H1 (cell line): Measurements from ENCODE around the gene DHX58. TPM values are rescaled to one million over a fixed set of nuclear protein-coding genes. Genes with fewer than 3 reads are reported as not detected.

ENCODE experiments used
- CTCF ChIA-PET: fragments of 300-600 bp; sonication (Branson Sonifier 250); formaldehyde crosslinking; loops from one replicate; lab custom pipeline; 2021; ENCODE audit not compliant: partially characterized antibody; lab: Charles Lee
- POLR2A ChIA-PET: fragments of 300-600 bp; sonication (Branson Sonifier 250); formaldehyde crosslinking; loops from one replicate; lab custom pipeline; 2021; ENCODE audit warnings: inconsistent platforms; ENCODE audit not compliant: partially characterized antibody; lab: Charles Lee
- DNase-seq, 2 experiments: peaks; one replicate each; pipeline versions ENCODE4 v3.0.0 to v3.0.0-alpha.2; 2010 to 2022; ENCODE audit warnings: low spot score in 2 of 2, low read depth in 1 of 2, mixed read lengths in 1 of 2
- FAIRE-seq: peaks from 2 replicates; lab custom pipeline; 2011; peaks lifted over from hg19 to GRCh38; lab: Jason Lieb, UNC
- H2AFZ ChIP-seq: 2 replicates; pipeline ENCODE4 v1.8.1; 2012; ENCODE audit warnings: low read length, inconsistent platforms
- H2AK5ac ChIP-seq: 2 replicates; pipeline ENCODE4 v1.6.1; 2013; ENCODE audit warnings: low read depth, low read length
- H2BK120ac ChIP-seq: replicated peaks from 2 replicates; pipeline ENCODE3; 2013; ENCODE audit warnings: low read depth, low read length, inconsistent platforms
- H2BK12ac ChIP-seq: 2 replicates; pipeline ENCODE4 v1.6.1; 2013; ENCODE audit warnings: low read depth, low read length
- H2BK15ac ChIP-seq: 2 replicates; pipeline ENCODE4 v1.6.1; 2013; ENCODE audit warnings: low read length
- H2BK20ac ChIP-seq: 2 replicates; pipeline ENCODE4 v1.6.1; 2013; ENCODE audit warnings: low read length
- H2BK5ac ChIP-seq: 2 replicates; pipeline ENCODE4 v1.6.1; 2013; ENCODE audit warnings: low read depth, low read length
- H3K14ac ChIP-seq: 2 replicates; pipeline ENCODE4 v1.6.1; 2013; ENCODE audit warnings: inconsistent platforms; ENCODE audit not compliant: insufficient read length
- H3K18ac ChIP-seq: 2 replicates; pipeline ENCODE4 v1.6.1; 2013; ENCODE audit warnings: low read length; ENCODE audit errors: extremely low read depth
- H3K23ac ChIP-seq: 2 replicates; pipeline ENCODE4 v1.6.1; 2013; ENCODE audit warnings: inconsistent platforms; ENCODE audit not compliant: insufficient read length
- H3K23me2 ChIP-seq: 2 replicates; pipeline ENCODE4 v1.6.1; 2013; ENCODE audit warnings: low read depth, low read length
- H3K27ac ChIP-seq: 2 replicates; pipeline ENCODE4 v1.6.1; 2011; ENCODE audit warnings: low read depth, low read length, inconsistent platforms
- H3K27me3 ChIP-seq, 4 experiments: replicated peaks in 1 of 4; 1 replicate in 1 of 4; 2 replicates in 3 of 4; pipeline versions ENCODE4 v1.6.1 to v1.8.1; 2011 to 2013; ENCODE audit warnings: low read length in 3 of 4, mild to moderate bottlenecking in 3 of 4, inconsistent platforms in 2 of 4, mixed read lengths in 2 of 4, moderate library complexity in 1 of 4; ENCODE audit not compliant: control insufficient read depth in 3 of 4, insufficient read depth in 3 of 4; ENCODE audit errors: extremely low read depth in 1 of 4
- H3K36me3 ChIP-seq, 4 experiments: 2 replicates each; pipeline versions ENCODE4 v1.6.1 to v1.8.1; 2011 to 2013; ENCODE audit warnings: mild to moderate bottlenecking in 4 of 4, low read length in 3 of 4, moderate library complexity in 2 of 4, control low read depth in 1 of 4, inconsistent platforms in 1 of 4; ENCODE audit not compliant: insufficient read depth in 4 of 4, control insufficient read depth in 2 of 4
- H3K4ac ChIP-seq: replicated peaks from 2 replicates; pipeline ENCODE3; 2013; ENCODE audit warnings: low read length, low read depth, mixed read lengths, inconsistent platforms; ENCODE audit not compliant: insufficient read length
- H3K4me1 ChIP-seq, 4 experiments: replicated peaks in 1 of 4; 1 replicate in 1 of 4; 2 replicates in 3 of 4; pipeline versions ENCODE4 v1.6.1 to v1.8.1; 2011 to 2013; ENCODE audit warnings: low read length in 3 of 4, inconsistent platforms in 2 of 4, mixed read lengths in 1 of 4; ENCODE audit not compliant: insufficient read depth in 4 of 4, control insufficient read depth in 3 of 4
- H3K4me2 ChIP-seq, 2 experiments: 2 replicates each; pipeline versions ENCODE4 v1.6.1 to v1.8.1; 2011 to 2013; ENCODE audit warnings: low read depth in 2 of 2, low read length in 2 of 2, control low read depth in 1 of 2, inconsistent platforms in 1 of 2, mild to moderate bottlenecking in 1 of 2; ENCODE audit not compliant: insufficient read depth in 1 of 2
- H3K4me3 ChIP-seq, 4 experiments: fragments of 200-600, 300-600 bp in 1 of 4; sonication (generic), shearing (Covaris generic), sonication (Bioruptor Twin) in 1 of 4; 2 replicates each; pipeline versions ENCODE4 v1.5.1 to v1.8.1; 2011 to 2016; ENCODE audit warnings: low read length in 4 of 4, low read depth in 3 of 4, control low read depth in 2 of 4, inconsistent platforms in 2 of 4, mild to moderate bottlenecking in 2 of 4, mixed read lengths in 1 of 4, moderate library complexity in 1 of 4; ENCODE audit not compliant: insufficient read depth in 2 of 4; ENCODE audit errors: extremely low read depth in 1 of 4
- H3K56ac ChIP-seq: replicated peaks from 2 replicates; pipeline ENCODE3; 2013; ENCODE audit warnings: low read depth, mild to moderate bottlenecking, mixed read lengths, low read length, inconsistent platforms; ENCODE audit not compliant: insufficient read length
- H3K79me1 ChIP-seq: 2 replicates; pipeline ENCODE4 v1.6.1; 2013; ENCODE audit warnings: low read depth, low read length, control low read depth
- H3K79me2 ChIP-seq, 2 experiments: 2 replicates each; pipeline versions ENCODE4 v1.6.1 to v1.8.1; 2012 to 2013; ENCODE audit warnings: low read length in 2 of 2, mild to moderate bottlenecking in 2 of 2, inconsistent platforms in 1 of 2; ENCODE audit not compliant: insufficient read depth in 2 of 2, control insufficient read depth in 1 of 2
- H3K9ac ChIP-seq, 4 experiments: replicated peaks in 1 of 4; 1 replicate in 1 of 4; 2 replicates in 3 of 4; pipeline versions ENCODE4 v1.6.1 to v1.8.1; 2011 to 2013; ENCODE audit warnings: low read depth in 3 of 4, low read length in 3 of 4, control low read depth in 2 of 4, mild to moderate bottlenecking in 2 of 4, moderate library complexity in 2 of 4, inconsistent platforms in 1 of 4; ENCODE audit errors: extremely low read depth in 1 of 4
- H3K9me3 ChIP-seq, 2 experiments: 2 replicates each; pipeline versions ENCODE4 v1.6.1 to v1.8.1; 2012 to 2013; ENCODE audit warnings: mild to moderate bottlenecking in 2 of 2, moderate library complexity in 2 of 2, control low read depth in 1 of 2, inconsistent platforms in 1 of 2, low read depth in 1 of 2, low read length in 1 of 2, mixed read lengths in 1 of 2; ENCODE audit not compliant: insufficient read depth in 2 of 2
- H4K20me1 ChIP-seq, 2 experiments: replicated peaks in 1 of 2; 2 replicates each; pipeline versions ENCODE3 to v1.8.1; 2011 to 2013; ENCODE audit warnings: inconsistent platforms in 2 of 2, low read length in 2 of 2, mild to moderate bottlenecking in 1 of 2; ENCODE audit not compliant: insufficient read depth in 2 of 2, control insufficient read depth in 1 of 2
- H4K5ac ChIP-seq: 2 replicates; pipeline ENCODE4 v1.6.1; 2013; ENCODE audit warnings: low read length, low read depth, mixed read lengths, inconsistent platforms; ENCODE audit not compliant: insufficient read length
- H4K8ac ChIP-seq: 2 replicates; pipeline ENCODE4 v1.8.0; 2013; ENCODE audit warnings: mild to moderate bottlenecking, moderate library complexity, low read length, inconsistent platforms; ENCODE audit not compliant: insufficient read depth; ENCODE audit errors: extremely low read depth
- H4K91ac ChIP-seq: replicated peaks from 2 replicates; pipeline ENCODE3; 2013; ENCODE audit warnings: low read length, mixed read lengths, inconsistent platforms; ENCODE audit not compliant: insufficient read length
- TCF12 ChIP-seq: IDR thresholded peaks from 2 replicates; pipeline ENCODE4 v1.6.1; 2011; ENCODE audit warnings: low read depth, mild to moderate bottlenecking, low read length
- WGBS, 2 experiments: shearing (Covaris generic) in 1 of 2; methylation state at CpG; one replicate each; pipeline versions ENCODE4 v1.1.6 to v1.1.7; 2013 to 2015; ENCODE audit warnings: low lambda C conversion rate in 2 of 2, mixed read lengths in 2 of 2, inconsistent platforms in 1 of 2, low coverage in 1 of 2, missing lambda C conversion rate in 1 of 2; ENCODE audit not compliant: insufficient replicate concordance in 2 of 2, insufficient coverage in 1 of 2, insufficient read length in 1 of 2; ENCODE audit errors: extremely low coverage in 1 of 2, missing lambda C conversion rate in 1 of 2; 5-methylcytosine and 5-hydroxymethylcytosine counted together
- polyA plus RNA-seq, 7 experiments: library from polyadenylated mRNA; depleted of rRNA in 3 of 7; stranded (reverse) in 5 of 7; unstranded in 2 of 7; fragments of >200 nt in 5 of 7; fragments of 200-250 nt in 2 of 7; gene quantifications; 1 replicate in 5 of 7; 2 replicates in 1 of 7; 4 replicates in 1 of 7; pipeline versions ENCODE4 v1.2.1 to v1.2.3, GENCODE V29; 2011 to 2013; ENCODE audit warnings: missing spikeins in 2 of 7, mixed read lengths in 2 of 7
- total RNA-seq: library from RNA; stranded (reverse); fragmentation: NEBNext Ultra II Directional; extraction: Animal tissue kit (Norgen Biotek cat#: 25700); gene quantifications from 2 replicates; pipeline ENCODE4 v1.2.1, GENCODE V29; 2021

DHX58 gene
- total and polyA plus RNA-seq, 2 of the 8 experiments (the other 6 are each of a cell fraction or from before 2014, with no cell fraction given), result 5.6 to 9.9 TPM

- H2BK12ac ChIP-seq, result no peak overlapping the region
- no peak for DNase-seq
- no peak overlapping the region for H3K18ac ChIP-seq
- ChIA-PET CTCF (interaction anchor here (0.6 to 39.4 kb wide), 20 partner anchors 14 to 159 kb away, joined by 3 to 1084 read pairs (median 9); partner anchors contain the start of genes DNAJC7, KCNH4, NKIRAS2 and ZNF385C), POLR2A (interaction anchor here (0.6 to 1.0 kb wide), 3 partner anchors 97 to 739 kb away, joined by 3 to 4 read pairs (median 3); no protein-coding TSS in a partner anchor)
- H3K4ac ChIP-seq, result no peak overlapping the region
- no peak overlapping the region for H3K14ac ChIP-seq
- H3K9me3 ChIP-seq, result no peaks in the 10 kb centered on the region
- peaks cover 3 to 20% (median 5%) of the 10 kb centered on the region in 4 experiments; a peak in 6 of 8 replicates for H3K36me3 ChIP-seq
- H4K91ac ChIP-seq, result no peak overlapping the region
- no peak overlapping the region for H4K5ac ChIP-seq
- H4K8ac ChIP-seq, result no peak overlapping the region
- no peaks in the 10 kb centered on the region; a peak in 2 of 7 replicates for H3K27me3 ChIP-seq
- no peak overlapping the region for H2BK15ac ChIP-seq
- peaks cover 0 to 16% (median 13%) of the 10 kb centered on the region in 4 experiments; a peak in 6 of 7 replicates for H3K4me1 ChIP-seq
- H3K27ac ChIP-seq, result no peak overlapping the region
- WGBS, 2 experiments, result 90% methylated on average over 4 of the region's 4 CpGs; no CpG with 5 or more reads in 1 of the 2 experiments
- no peak for FAIRE-seq
- H4K20me1 ChIP-seq, result peaks cover 0 to 5% of the 10 kb centered on the region in 2 experiments
- H2AK5ac ChIP-seq, result no peak overlapping the region
- no peak overlapping the region for H3K56ac ChIP-seq
- H3K23me2 ChIP-seq, result peaks cover 10% of the 10 kb centered on the region
- H3K4me3 ChIP-seq, result no peak overlapping the region
- H2BK5ac ChIP-seq, result no peak overlapping the region
- H2AFZ ChIP-seq, result no peak overlapping the region
- H3K9ac ChIP-seq, result no peak overlapping the region
- no peak overlapping the region for H2BK20ac ChIP-seq
- no peak for TF ChIP-seq TCF12
- no peak overlapping the region for H2BK120ac ChIP-seq
- H3K4me2 ChIP-seq, result no peak overlapping the region
- H3K23ac ChIP-seq, result no peak overlapping the region
- no peaks in the 10 kb centered on the region; the same call in 1 of the 2 replicates for H3K79me1 ChIP-seq
- no peaks in the 10 kb centered on the region for H3K79me2 ChIP-seq
Measured at GRCh38 chr17:42118126-42118510, 5.6 kb upstream of the DHX58 start.
